ENCODE results near the gene FANCC.

DNA sequence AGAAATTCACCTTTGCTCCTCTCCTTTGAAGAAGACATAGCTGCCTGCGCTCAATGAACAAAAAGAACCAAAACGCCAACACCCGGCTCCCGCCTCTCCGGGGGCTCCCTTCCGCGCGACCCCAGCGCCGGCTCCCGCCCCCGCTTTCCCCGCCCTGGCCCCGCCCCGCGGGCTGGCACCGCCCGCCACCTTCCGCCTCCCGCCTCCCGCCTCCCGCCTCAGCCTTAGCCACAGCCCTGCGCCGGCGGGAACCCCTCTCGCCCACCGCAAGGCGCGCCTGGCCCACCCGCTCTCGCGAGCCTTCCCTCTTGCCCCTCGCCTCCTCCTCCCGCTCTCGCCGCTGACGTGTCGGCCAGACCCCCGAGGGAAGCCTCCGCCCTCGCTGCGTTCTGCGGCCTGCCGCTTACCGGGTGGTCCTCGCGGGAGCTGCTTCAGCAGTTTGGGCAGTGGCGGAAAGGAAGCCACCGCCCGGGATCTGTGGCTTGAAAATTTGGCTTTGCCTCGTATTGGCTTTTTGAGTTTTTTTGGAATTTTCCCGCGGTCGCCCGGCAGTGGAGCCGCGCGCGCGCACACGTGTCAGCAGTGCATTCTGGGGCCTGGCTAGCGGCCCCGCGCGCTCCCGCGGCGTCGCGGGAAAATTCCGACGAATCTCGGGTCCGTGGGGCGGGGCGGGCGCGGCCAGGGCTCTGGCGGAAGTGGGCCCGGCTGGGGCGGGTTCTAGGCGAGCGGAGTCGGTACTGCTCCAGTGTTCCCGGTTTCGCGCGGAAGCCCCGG lies at the start of gene FANCC:
- TF ChIP-seq RFX5 (IDR thresholded peaks at IDR 0.05; ENCODE audit: low read depth, low read length) (no peak), POLR2A (IDR thresholded peaks at IDR 0.05; ENCODE audit: low read depth, low read length) (peak; percentile 86)

All from IMR-90 (cell line).